Suppressor macrophage treated with lipopolysaccharide for 1 hour (primary cell): ENCODE results near the gene PLS3.
A peak's percentile ranks its signal among the peaks of the same experiment; 100 is the strongest.
"Not testable (repeated sequence)": the region's sequence is repeated elsewhere in the genome, so short reads cannot be mapped to it uniquely, and the experiment has no call there.

ENCODE experiments used
- DNase-seq, 3 donors: peaks; one replicate each; pipeline ENCODE4 v3.0.0-alpha.2; 2020 to 2022

The PLS3 gene

DNA sequence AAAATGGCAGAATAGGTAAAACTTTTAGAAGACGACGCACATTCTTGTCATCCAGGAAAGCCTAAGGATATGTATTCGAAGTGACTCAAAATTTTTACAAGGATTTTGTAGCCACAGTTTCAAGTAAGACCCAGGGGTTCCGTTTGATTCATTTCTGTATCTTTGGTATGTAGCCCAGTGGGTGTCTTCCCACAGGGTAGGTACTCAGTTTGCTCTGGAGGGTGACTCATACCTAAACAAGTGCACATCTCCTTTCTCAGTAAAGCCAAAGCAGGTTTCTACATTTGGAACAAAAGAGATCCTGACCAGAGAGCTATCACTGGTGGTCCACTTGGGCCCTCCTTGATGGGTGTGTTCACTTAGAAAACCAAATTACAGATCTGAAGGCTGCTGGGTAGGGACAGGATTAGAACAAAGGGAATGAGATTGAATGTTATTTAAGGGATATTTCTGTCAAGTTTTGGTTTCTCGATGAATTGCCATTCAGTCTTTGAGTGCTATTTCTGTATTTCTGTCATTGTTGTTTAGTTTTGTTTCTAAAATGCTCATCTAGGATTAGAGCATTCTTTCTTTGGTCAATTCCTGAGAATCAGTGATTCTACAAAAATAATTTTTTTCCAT lies 56.1 kb downstream of the PLS3 start:
- no peak for DNase-seq

DNA sequence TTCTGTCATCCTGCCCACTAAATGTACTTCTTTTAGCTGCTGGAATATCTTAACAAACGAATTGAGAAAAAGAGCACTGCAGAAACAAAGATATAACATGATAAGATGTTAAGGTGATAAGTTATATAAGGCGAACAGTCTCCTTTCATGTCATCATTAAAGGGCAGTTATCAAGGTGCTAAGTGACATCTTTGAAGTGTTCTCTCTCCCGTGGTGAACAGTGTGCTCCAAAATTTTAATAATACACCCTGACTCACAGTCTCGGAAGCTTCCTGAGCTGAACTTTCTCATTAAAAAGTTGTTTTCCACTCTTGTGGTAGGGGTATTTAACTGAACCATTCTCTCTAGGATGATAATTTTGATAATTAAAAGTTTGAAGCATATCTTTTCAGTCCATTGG lies 61.6 kb downstream of the PLS3 start:
- DNase-seq: no peak

DNA sequence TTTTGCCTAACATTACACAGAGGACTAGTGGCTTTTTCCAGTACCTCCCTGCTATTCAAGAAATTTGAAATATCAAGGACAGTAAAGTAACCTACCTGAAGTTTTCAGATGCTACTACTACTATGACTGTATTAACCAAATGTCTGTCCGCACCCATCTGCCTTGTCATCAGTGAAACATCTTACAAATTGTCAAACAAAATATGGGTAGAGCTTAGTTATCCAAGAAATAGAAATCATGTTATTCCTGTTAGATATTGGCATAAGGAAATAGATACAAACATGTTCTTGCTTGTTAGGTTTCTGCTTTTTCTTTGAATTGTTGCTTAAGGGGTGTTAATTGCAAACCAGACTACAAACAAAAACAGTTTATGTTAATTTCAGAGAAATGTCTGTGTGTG lies 63.9 kb downstream of the PLS3 start:
- no peak for DNase-seq

DNA sequence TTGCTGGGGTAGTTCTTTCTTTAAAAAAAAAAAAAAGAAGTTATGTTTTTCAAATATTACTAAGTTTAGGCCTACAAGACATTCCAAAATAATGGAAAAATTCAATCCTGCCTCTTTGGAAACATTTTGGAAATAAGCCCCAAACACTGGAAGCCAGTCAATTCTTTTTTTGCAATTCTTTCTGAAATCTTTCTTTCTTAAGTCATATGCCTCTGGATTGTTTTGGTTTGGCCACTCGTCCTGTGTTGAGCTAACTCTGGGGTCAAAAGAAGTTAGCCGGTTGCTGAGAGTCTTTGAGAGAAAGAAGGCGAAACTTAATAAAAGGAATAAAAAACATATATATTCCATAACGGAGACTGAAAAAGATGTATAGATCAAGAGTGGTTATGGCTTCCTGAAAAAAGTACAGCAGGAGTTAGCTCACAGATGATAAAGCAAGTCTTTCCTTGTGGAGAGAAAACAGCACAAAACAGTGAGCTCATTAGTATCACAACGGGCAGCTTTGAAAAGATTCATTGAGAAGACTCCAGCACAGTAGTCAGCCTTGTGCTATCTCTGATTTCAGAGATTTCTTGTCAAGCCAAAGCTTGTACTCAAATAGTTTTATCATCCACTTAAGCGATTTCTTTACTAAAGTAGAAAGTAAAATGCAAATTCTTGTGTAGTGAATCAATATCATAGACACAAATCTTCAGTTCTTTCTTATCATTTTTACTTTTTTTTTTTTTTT lies 64.8 kb downstream of the PLS3 start:
- no peak for DNase-seq

DNA sequence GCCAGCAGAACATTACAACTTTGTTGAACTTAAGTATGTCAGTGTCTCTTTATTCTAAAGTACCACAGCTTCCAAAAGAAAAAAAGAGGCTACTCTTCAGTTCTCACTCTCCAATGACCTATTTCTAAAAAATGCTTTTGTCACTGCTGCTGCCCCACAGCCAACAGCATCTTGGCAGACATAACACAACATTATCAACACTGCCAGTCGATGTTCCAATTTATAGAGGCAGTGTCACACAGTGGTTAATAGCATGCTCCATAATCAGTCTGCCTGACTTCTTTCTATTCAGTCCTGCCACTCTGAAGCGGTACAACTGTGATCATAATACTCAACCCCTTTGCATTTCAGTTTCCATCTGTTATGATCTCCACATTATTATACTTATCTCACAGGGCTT lies 69.2 kb downstream of the PLS3 start:
- DNase-seq: no peak

DNA sequence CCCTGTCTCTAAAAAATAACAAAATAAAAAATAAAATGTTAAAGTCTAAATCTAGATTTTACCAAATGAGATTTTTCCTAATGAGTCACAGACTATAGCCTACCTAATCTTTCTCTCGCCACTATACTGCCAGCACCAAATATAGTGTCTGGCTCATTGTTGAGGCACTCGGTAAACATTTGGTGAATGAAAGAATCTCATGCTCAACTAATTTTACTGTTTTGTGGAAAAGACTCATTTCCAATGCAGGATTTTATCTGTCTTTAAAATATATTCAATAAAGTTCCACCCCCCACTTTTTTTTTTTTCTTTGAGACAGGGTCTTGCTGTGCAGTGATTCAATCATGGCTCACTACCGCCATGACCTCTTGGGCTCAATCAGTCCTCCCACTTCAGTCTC lies 71.5 kb downstream of the PLS3 start:
- DNase-seq: no peak

DNA sequence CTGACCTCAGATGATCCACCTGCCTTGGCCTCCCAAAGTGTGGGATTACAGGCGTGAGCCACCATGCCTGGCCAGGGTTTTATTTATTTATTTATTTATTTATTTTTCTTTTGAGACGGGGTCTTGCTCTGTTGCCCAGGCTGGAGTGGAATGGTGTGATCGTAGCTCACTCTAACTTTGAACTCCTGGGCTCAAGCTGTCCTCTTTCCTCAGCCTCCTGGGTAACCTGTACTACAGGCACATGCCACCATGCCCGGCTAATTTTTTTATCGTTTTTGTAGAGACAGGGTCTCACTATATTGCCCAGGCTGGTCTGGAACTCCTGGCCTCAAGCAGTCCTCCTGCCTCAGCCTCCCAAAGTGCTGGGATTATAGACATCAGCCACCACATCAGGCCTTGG lies 72.4 kb downstream of the PLS3 start:
- not testable (repeated sequence) for DNase-seq

DNA sequence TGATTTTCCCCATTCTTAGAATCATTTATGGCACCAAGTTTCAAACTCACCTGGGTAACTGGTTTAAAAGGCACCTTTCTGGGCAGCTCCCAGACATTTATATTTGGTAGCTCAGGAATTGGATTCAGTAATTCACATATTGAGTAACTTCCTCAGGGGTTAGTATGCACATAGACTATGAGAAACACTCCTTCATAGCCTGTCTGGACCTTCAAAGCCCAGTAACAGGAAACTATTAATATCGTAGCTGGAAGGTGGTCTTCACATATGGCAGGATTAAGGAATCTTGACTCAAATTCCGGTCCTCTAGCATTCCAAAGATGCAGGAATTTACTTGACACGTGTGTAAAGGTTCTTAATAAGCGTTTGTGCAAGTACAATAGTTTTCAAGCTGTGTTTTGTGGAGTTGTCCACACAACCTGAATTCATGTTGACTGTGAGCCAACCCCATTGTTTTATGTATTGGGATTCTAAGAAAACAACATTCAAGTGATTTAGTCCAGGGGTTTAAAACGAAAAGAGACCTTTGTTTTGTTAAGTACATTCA lies 78.4 kb downstream of the PLS3 start:
- no peak for DNase-seq

DNA sequence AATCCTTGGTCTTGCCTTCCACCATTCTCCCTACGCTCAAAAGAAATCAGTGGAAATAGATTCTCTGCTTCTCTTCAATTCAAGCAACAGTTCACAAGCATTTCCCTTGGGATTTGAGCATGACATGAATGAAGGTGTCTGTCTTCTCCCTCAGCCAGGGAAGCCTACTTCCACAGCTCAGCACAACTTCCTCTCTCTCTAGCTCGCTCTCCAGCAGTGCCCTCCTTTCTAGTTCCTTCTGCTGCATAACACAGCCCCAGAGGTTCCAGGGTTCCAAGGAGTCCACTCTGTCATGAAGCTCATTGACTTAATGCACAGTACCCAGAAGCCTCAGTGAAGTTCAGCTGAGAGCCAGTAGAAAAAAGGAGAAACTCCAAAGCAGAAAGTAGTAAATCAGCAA lies 81.3 kb downstream of the PLS3 start:
- peak; percentile 16 to 26 (median 26) for DNase-seq

DNA sequence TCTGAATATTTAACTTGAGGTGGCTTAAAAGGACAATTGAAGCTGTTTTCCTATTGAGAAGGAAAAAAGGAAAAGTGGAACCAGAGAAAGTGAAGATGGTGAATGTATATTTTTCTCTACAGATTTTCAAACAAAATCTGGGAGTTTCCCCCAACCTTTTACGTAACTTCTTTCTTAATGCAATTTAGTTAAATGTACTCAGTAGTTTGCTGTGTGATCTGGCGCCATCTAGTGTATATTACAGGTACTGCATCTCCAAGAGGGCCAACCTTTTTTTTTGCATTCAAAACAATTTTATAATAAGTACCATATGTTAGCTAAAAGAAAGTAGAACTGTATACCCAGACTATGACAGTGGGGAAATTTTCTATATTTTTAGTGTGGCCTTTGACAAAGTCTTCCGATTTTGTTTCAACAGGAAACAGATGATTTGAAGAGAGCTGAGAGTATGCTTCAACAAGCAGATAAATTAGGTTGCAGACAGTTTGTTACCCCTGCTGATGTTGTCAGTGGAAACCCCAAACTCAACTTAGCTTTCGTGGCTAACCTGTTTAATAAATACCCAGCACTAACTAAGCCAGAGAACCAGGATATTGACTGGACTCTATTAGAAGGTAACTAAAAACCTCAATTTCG lies 82.0 kb downstream of the PLS3 start:
- DNase-seq: peak; percentile 60 to 81 (median 80)

DNA sequence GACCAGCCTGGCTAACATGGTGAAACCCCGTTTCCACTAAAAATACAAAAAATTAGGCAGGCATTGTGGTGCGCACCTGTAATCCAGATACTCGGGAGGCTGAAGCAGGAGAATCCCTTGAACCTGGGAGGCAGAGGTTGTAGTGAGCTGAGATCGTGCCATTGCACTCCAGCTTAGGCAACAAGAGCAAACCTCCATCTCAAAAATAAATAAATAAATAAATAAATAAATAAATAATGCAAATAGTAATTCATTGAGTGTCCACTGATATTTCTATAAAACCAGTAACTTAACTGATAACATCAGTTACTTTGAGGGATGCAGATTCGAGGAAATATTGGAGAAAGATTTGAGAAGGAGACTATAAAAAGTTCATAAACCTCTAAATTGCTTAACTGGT lies 83.4 kb downstream of the PLS3 start:
- not testable (repeated sequence) for DNase-seq

DNA sequence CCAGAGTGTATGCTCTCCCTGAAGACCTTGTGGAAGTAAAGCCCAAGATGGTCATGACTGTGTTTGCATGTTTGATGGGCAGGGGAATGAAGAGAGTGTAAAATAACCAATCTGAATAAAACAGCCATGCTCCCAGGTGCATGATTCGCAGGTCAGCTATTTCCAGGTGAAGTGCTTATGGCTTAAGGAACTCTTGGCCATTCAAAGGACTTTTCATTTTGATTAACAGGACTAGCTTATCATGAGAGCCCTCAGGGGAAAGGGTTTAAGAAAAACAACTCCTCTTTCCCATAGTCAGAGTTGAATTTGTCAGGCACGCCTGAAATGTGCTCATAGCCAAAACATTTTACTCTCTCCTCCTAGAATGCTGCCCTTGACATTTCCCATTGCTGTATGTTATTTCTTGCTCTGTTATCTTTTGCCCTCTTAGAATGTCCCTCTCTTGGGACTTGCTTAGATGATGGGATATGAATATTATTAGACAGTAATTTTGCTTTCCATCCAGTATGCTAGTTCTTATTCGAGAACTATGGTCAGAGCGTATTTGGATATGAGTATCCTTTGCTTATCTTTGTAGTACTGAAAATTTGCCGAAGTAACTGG lies 88.6 kb downstream of the PLS3 start:
- DNase-seq: no peak

DNA sequence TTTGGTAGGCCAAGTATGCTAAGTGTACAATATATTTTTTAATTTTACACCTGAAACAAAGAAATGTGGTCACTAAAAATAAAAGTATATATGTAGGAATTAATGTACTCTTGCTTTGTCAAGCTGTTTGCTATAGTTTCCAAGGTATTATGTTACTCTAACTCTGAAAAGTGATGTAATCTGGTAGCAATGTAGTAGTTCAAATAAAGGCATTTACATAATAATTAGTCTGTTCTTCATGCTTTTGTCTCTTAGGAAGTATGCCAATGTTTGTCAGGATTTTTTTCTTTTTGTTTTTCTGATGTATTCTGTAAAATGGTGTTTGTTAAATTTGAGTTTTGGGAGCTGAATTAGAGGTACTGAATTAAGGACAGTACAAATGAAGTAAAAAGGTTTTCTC lies 89.5 kb downstream of the PLS3 start:
- no peak for DNase-seq

DNA sequence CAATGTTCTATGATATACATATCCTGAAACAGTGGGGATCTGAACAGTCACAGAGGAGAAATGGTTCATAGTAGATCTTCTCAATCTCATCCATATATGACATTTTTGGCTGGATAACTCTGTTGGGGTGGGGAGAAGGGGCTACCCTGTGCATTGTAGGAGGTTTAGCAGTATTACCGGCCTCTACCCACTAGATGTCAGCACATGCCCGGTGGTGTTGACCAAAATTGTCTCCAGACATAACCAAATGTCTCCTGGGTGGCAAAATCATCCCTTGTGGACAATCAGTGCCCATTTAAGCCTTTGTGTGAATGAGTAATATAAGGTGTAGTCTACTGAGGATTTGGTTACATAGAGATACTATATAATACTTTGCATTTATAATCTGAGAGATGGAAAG lies 89.9 kb downstream of the PLS3 start:
- DNase-seq: peak in 2 of 3 donors; percentile 25 to 30

DNA sequence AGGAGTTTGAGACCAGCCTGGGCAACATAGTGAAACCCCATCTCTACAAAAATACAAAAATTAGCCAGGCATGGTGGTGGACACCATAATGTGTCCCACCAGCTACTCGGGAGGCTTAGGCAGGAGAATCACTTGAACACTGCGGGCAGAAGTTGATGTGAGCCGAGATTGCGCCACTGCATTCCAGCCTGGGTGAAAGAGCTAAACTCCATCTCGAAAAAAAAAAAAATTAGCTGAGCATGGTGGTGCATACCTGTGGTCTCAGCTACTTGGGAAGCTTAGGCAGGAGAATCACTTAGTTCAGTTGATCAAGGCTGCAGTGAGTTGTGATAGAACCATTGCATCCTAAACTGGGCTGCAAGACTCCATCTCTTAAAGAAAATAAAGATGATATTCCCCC lies 91.2 kb downstream of the PLS3 start:
- DNase-seq: no peak

DNA sequence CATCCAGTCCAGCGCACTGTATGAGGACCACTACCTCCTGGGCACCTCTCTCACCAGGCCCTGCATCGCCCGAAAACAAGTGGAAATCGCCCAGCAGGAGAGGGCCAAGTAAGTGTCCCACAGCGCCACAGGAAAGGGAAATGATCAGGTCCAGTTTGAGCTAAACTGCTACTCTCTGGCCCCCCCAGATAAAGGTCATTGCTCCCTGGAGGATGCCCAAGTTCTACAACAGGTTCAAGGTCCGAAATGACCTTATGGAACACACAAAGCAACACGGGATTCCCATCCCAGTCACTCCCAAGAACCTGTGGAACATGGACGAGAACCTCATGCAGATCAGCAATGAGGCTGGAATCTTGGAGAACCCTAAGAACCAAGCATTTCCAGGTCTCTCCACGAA lies 104.1 kb downstream of the PLS3 start:
- DNase-seq: no peak

DNA sequence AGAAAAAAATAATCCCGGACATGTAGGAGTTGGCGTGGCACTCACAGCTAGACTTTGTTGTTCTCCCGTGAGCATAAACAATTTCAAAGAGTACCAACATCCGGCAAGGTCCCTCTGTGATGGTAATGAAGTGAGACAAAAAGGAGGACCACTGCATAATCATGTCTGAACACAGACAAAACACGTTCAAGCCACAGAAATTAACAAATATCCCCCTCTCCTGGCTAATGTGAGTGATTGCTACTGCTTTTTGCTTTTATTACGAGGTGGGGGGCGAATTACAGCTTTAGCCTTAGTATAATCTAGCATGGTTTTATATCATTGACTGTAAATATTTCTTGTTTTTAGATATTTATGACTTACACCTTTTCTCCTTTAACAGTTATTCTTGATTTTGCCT lies 118.5 kb downstream of the PLS3 start:
- DNase-seq: no peak

DNA sequence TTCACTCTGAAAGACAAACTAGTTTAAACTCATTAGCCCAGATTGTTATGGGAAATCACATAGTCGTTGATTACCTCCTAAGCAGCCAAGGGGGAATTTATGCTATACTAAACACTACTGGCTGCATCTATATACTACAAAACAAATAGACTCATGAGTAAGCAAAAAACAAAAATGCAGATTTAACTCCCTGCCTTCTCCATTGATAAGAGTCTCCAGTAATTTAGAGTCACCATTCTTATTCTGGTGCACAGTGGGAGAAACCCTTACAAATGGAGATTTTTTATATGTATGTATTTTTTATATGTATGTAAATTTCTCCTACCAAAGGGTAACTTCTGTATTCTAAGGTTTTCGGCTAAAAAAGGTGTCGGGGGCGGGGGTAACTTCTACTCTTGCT lies 126.6 kb downstream of the PLS3 start:
- DNase-seq: no peak

DNA sequence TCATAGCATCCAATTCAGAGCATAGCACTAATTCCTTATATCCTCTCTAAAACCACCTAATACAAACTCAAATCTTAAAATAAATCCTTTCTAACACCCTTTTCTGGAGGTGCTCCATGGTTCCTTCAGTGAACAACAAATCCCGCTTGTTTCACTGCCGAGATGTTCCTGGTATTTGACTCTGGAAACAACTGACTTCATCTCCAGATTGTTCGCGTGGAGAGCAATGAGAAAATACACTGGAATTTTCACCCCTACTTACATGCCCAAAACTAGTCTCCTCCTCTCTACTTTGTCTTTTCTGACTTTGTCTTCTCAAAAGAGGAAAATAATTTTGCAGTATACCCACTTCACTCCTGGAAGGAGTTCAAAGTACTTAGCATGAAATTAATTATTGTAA lies 129.0 kb downstream of the PLS3 start:
- DNase-seq: no peak

DNA sequence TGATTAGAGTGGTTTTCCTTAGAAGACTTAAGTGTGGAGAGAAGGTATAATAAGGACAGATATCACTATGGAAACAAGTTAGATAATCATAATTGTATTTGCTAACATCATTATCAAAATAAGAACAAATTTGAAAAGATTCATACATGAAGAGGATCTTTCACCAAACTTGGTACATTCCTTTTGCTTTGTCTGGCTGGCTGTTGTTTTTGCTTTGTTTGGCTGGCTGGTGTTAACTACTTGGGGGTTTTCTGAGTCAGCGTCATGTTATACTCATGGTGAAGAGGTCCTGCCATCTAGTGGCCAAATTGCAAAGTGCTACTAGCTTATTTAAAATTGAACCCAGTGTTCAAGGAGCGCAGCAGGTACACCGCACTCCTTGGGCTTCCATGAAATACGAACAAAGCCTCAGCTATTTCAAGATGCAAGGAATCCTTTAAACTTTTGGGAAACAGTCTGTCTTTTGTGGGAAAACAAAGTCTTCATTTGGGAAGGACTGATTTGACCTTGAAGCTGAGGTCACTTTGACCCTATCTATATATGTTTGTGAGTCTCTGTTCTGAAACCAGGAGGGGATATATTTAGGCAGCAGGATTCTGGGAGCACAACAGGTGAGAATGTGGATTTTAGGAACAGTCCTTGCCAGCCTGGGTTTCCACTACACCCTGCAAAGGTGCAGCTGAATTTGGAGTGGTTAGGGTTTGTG lies 129.7 kb downstream of the PLS3 start:
- peak; percentile 66 to 73 (median 70) for DNase-seq

DNA sequence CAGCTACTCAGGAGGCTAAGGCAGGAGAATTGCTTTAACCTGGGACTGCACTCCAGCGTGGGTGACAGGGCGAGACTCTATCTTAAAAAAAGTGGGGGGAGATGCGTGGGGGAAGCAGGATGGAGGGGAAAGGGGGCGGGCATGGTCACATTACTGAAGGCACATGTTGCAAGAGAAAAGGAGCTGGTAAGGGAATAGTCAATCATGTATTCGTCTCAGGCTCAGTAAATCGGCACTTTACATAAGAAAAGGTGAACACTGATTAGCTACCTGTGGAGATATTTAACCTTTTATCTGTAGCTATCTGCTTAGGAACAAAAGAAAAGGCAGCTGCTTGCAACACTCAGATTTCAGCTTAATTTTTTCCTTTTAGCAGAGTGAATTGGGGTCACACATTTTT lies 132.5 kb downstream of the PLS3 start:
- DNase-seq: no peak

DNA sequence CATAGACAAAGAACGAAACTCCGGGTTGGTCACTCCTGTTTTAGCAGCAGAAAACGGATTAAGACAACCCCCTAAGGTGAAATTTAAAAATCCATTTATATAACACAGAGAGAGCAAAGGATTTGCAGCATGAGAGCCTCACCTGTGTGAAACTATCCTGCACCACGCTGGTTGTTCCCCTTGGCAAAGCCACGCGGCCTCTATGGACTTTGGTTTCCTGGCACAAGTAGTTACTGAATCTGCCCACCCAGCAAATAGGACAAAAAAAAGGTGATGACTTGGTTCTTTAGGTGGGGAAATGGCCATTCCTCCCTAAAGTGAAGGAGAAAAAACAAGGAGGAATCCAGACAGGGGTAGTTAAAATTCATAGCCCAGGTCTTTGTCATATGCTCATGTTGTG lies 133.1 kb downstream of the PLS3 start:
- DNase-seq: no peak

DNA sequence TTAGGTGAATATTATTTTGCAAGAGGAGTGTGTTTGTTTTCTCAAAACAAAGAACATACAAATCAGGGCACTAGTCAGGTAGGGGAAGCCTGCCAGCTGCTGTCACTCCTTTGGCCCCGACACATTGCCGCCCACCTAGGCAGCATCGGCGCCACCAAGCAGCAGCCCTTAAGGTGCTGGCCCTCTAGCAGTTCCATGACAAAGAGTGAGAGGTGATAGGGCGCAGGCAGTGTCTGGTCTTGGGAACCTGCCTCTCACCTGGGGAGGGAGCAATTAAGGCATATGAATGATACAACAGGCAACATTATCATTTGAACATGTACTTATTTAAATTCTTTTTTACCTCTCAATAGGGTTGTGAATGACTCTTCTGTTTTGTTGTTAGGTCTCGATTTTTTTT lies 135.1 kb downstream of the PLS3 start:
- DNase-seq: no peak
